Dedifferentiated amniotic fluid mesenchymal stem cell (primary cell): ENCODE results near the gene PRPF19.
A peak's percentile ranks its signal among the peaks of the same experiment; 100 is the strongest.

Source experiments
- DNase-seq: peaks from one replicate; pipeline ENCODE4 v3.0.0-alpha.2; 2016; ENCODE audit errors: extremely low spot score

The PRPF19 gene

DNA sequence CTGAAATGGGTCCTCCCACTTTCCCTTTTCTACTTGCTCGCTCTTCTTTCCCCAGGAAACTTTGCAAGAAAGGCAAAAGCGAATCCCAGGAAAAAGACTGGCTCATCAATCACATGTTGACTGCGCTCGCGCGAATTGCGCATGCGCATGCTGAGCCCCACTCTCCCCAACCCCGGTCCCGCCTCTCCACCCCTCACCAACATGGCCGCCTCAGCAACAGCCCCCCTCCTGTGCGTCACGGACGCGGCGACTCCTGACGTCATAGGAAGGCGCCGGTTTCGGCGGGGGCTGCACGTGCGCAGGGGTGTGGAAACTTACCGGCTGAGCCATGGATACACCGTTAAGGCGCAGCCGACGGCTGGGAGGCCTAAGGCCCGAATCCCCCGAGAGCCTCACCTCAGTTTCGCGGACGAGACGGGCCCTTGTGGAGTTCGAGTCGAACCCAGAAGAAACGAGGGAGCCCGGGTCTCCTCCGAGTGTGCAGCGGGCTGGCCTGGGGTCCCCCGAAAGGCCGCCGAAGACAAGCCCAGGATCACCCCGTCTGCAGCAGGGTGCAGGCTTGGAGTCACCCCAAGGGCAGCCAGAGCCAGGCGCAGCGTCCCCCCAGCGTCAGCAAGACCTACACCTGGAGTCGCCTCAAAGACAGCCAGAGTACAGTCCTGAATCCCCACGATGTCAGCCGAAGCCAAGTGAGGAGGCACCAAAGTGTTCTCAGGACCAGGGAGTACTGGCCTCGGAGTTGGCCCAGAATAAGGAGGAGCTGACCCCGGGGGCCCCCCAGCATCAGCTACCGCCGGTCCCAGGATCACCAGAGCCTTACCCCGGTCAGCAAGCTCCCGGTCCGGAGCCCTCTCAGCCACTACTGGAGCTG, 64.4 kb downstream of the PRPF19 start, which contains the start of gene CCDC86:
CCDC86 (plus strand) TSS at position 317 of the 871 bp plus-strand sequence; CDS start at position 329, 12 bp downstream.
- DNase-seq = peak; percentile 93
